ENCODE measurements around the gene HDDC3.

The HDDC3 gene

GRCh38 chr15:90884719-90885431 is 47.5 kb downstream of the HDDC3 start:
- H3K4me3 Mint-ChIP-seq, result no peak overlapping the region
- no peaks in the 10 kb centered on the region for H3K36me3 Mint-ChIP-seq
- no peaks in the 10 kb centered on the region for H3K9me3 Mint-ChIP-seq (ENCODE audit: low read depth)
- peaks cover 2% of the 10 kb centered on the region for H3K27me3 Mint-ChIP-seq
- no peak overlapping the region for H3K27ac Mint-ChIP-seq
- peaks cover 8% of the 10 kb centered on the region for H3K4me1 Mint-ChIP-seq (ENCODE audit: low read depth)

- Mint-ChIP-seq H3K4me3 (no peak within 1 kb of the TSS), H3K27me3 (peaks cover 2% of the 10 kb centered on the region), H3K36me3 (peaks cover 2% of the 10 kb centered on the region), H3K27ac (no peak within 1 kb of the TSS), H3K4me1 (ENCODE audit: low read depth) (peaks cover 8% of the 10 kb centered on the region), H3K9me3 (ENCODE audit: low read depth) (no peaks in the 10 kb centered on the region)
Observed at GRCh38 chr15:90883976-90884718, 48.2 kb downstream of the HDDC3 start, which contains the start of gene FES. TSS of gene FES (plus strand) at chr15:90884504. CDS start at chr15:90885046, 542 bp downstream.

GRCh38 chr15:90883526-90883975 is 48.8 kb downstream of the HDDC3 start:
- Mint-ChIP-seq H3K4me3 (no peak overlapping the region), H3K36me3 (peaks cover 2% of the 10 kb centered on the region), H3K4me1 (ENCODE audit: low read depth) (peaks cover 8% of the 10 kb centered on the region), H3K27me3 (peaks cover 2% of the 10 kb centered on the region), H3K27ac (no peak overlapping the region), H3K9me3 (ENCODE audit: low read depth) (no peaks in the 10 kb centered on the region)

- Mint-ChIP-seq H3K4me3 (no peak overlapping the region), H3K36me3 (peaks cover 2% of the 10 kb centered on the region), H3K9me3 (ENCODE audit: low read depth) (no peaks in the 10 kb centered on the region), H3K27me3 (no peaks in the 10 kb centered on the region), H3K4me1 (ENCODE audit: low read depth) (peaks cover 8% of the 10 kb centered on the region), H3K27ac (no peak overlapping the region)
Observed at GRCh38 chr15:90882781-90883525, 49.4 kb downstream of the HDDC3 start.

- peaks cover 8% of the 10 kb centered on the region for H3K4me1 Mint-ChIP-seq (ENCODE audit: low read depth)
- no peak overlapping the region for H3K4me3 Mint-ChIP-seq
- H3K9me3 Mint-ChIP-seq (ENCODE audit: low read depth), result no peaks in the 10 kb centered on the region
- no peak overlapping the region for H3K27ac Mint-ChIP-seq
- no peaks in the 10 kb centered on the region for H3K27me3 Mint-ChIP-seq
- peaks cover 2% of the 10 kb centered on the region for H3K36me3 Mint-ChIP-seq
Observed at GRCh38 chr15:90881978-90882721, 50.2 kb downstream of the HDDC3 start.

- no peaks in the 10 kb centered on the region for H3K27me3 Mint-ChIP-seq
- peaks cover 2% of the 10 kb centered on the region for H3K36me3 Mint-ChIP-seq
- no peak overlapping the region for H3K4me3 Mint-ChIP-seq
- no peak overlapping the region for H3K27ac Mint-ChIP-seq
- H3K4me1 Mint-ChIP-seq (ENCODE audit: low read depth), result peaks cover 8% of the 10 kb centered on the region
- H3K9me3 Mint-ChIP-seq (ENCODE audit: low read depth), result no peaks in the 10 kb centered on the region
Observed at GRCh38 chr15:90881181-90881977, 51.0 kb downstream of the HDDC3 start.

- H3K4me1 Mint-ChIP-seq (ENCODE audit: low read depth), result peaks cover 5% of the 10 kb centered on the region
- peaks cover 2% of the 10 kb centered on the region for H3K36me3 Mint-ChIP-seq
- no peaks in the 10 kb centered on the region for H3K27me3 Mint-ChIP-seq
- no peak overlapping the region for H3K27ac Mint-ChIP-seq
- H3K9me3 Mint-ChIP-seq (ENCODE audit: low read depth), result no peaks in the 10 kb centered on the region
- no peak overlapping the region for H3K4me3 Mint-ChIP-seq
Observed at GRCh38 chr15:90880381-90881145, 51.8 kb downstream of the HDDC3 start.
